ENCODE data around the gene PIGO.
A peak's percentile ranks its signal among the peaks of the same experiment; 100 is the strongest.

The PIGO gene

DNA sequence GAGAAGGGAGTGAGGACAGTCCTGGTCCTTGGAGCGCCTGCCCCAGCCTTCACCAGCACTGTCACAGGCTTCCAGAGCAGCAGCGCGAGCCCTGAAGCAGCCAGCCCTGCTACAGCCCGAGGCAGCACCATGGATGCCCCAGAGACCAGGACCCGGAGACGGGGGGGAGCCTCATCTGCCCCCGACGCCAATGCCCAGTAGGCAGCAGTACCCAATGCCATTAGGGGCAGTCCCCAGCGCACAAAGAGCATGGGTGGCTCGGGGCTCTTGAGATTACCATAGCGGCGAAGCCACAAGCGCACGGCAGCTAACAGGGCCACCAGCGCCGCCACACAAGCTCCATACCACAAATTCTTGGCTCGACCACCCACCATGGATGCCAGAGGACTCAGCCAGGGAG is 4.9 kb downstream of the PIGO start:
- Mint-ChIP-seq H3K9me3 (no peaks in the 10 kb centered on the region), H3K27me3 (ENCODE audit: low read depth, poor library complexity) (no peaks in the 10 kb centered on the region), H3K27ac (no peak overlapping the region), H3K4me3 (no peak overlapping the region), H3K36me3 (ENCODE audit: low read depth) (peaks cover 22% of the 10 kb centered on the region), H3K4me1 (peaks cover 12% of the 10 kb centered on the region)
- TF ChIP-seq, protein P1, sequence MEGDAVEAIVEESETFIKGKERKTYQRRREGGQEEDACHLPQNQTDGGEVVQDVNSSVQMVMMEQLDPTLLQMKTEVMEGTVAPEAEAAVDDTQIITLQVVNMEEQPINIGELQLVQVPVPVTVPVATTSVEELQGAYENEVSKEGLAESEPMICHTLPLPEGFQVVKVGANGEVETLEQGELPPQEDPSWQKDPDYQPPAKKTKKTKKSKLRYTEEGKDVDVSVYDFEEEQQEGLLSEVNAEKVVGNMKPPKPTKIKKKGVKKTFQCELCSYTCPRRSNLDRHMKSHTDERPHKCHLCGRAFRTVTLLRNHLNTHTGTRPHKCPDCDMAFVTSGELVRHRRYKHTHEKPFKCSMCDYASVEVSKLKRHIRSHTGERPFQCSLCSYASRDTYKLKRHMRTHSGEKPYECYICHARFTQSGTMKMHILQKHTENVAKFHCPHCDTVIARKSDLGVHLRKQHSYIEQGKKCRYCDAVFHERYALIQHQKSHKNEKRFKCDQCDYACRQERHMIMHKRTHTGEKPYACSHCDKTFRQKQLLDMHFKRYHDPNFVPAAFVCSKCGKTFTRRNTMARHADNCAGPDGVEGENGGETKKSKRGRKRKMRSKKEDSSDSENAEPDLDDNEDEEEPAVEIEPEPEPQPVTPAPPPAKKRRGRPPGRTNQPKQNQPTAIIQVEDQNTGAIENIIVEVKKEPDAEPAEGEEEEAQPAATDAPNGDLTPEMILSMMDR (IDR thresholded peaks at IDR 0.05): no peak
- DNase-seq: no peak

DNA sequence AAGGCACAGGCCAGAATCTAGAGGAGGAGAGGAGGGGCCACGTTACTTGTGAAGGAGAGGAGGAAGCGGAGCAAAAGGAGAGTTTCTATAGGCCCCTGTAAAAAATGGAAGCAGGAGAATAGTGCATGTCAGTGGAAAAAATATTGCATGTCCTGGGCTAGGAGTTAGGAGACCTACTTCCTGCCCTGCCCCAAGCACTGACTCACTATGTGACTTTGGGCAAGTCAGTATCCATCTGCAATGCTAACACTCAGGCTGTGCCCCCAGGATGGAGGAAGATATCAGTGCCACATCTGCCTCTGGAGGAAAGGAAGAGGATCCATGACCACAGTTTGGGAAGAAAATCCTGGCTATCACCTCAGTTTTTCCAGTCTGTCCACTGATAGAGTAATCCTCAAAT is 7.0 kb downstream of the PIGO start:
- Mint-ChIP-seq H3K4me1 (no peaks in the 10 kb centered on the region), H3K27ac (peak overlapping the region; percentile 92), H3K27me3 (ENCODE audit: low read depth, poor library complexity) (no peaks in the 10 kb centered on the region), H3K4me3 (no peak overlapping the region), H3K9me3 (no peaks in the 10 kb centered on the region), H3K36me3 (ENCODE audit: low read depth) (peaks cover 33% of the 10 kb centered on the region)
- no peak for DNase-seq
- TF ChIP-seq, protein P1 (IDR thresholded peaks at IDR 0.05): no peak

DNA sequence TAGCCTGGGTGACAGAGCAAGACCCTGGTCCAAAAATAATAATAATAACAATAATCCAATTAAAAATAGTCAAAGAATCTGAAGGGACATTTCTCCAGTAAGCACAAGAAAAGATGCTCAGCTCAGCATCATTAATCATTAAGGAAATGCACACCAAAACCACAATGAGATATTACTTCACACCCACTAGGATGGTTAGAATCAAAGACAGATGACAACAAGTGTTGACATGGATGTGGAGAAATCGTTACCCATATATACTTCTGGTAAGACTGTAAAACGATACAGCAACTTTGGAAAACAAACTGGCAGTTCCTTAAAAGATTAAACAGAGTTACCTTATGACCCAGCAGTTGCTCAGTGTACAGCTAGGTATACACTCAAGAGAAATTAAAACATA is 11.3 kb downstream of the PIGO start:
- Mint-ChIP-seq H3K27ac (no peak overlapping the region), H3K9me3 (no peaks in the 10 kb centered on the region), H3K4me3 (no peak overlapping the region), H3K27me3 (ENCODE audit: low read depth, poor library complexity) (no peaks in the 10 kb centered on the region), H3K36me3 (ENCODE audit: low read depth) (peaks cover 22% of the 10 kb centered on the region), H3K4me1 (peaks cover 4% of the 10 kb centered on the region)
- TF ChIP-seq, protein P1 (IDR thresholded peaks at IDR 0.05): no peak
- DNase-seq: no peak

DNA sequence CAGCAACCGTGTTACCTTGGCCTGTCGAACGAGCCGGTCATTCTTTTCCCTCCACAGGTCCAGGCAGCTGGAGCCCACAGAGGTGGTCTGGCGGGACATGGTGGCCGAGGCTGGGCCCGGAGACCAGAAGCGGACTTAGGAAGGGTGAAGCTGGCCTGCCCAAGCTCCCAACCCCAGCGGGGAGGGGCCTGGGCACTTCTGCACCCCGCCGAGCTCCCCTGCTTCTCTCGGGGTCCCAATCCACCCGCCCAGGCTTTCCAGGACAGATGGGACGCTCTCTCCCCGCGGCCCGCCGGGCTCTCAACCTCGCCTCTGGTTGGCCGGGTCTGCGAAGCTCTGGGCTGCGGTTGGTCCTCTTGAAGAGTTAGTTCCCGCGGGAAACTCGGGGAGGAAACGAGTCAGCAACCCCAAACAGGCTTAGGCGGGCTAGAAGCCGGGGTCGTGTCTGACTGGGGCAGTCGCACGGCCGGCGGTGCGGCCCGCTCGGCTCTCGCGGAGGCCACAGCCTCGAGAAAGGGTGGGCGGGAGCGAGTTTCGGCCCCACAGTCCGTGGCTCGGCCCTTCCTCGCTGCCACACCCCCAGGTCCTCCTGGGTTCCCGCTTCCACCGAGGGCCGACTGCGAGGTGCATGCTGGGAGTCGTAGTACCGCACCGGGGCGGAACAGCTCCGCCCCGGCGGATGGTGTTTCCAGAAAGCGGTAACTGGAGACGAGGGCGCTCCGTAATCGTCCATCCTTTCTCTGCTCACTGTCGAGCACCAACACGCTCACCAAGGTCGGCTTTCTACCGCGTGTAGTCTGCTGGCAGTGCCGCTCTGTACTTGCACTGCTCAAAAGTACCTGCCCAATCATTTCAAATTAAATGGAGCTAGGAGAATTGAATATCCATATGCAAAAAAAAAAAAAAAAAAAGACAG is 16.7 kb downstream of the PIGO start, which contains the start of gene FANCG:
FANCG (minus strand) TSS at position 517 of the 916 bp plus-strand sequence; CDS start at position 99, 418 bp downstream.
- DNase-seq: peak; percentile 86
- Mint-ChIP-seq H3K4me1 (peaks cover 30% of the 10 kb centered on the region), H3K27ac (peak within 1 kb of the TSS; percentile 94), H3K36me3 (ENCODE audit: low read depth) (peaks cover 16% of the 10 kb centered on the region), H3K4me3 (peak within 1 kb of the TSS; percentile 89), H3K27me3 (ENCODE audit: low read depth, poor library complexity) (no peaks in the 10 kb centered on the region), H3K9me3 (no peaks in the 10 kb centered on the region)
- TF ChIP-seq, protein P1 (IDR thresholded peaks at IDR 0.05): no peak

DNA sequence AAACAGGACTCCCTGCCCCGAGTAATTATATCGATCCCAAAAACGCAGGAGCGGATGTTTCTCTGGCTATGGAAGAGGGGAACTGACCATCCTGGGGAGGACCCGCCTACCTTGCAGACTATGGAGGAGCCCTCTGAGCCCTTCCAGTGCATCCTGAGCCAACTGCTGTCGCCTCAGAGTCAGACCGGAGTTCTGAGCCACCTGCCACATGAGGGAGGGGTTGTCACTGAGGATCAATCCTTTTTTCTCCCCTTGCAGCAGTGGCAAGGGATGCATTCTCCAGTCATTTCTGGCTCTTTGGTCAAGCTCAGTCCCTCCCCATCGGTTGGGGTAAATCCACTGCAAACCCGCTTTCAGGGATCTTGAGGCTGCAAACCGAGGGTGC is 17.4 kb downstream of the PIGO start:
- Mint-ChIP-seq H3K27me3 (ENCODE audit: low read depth, poor library complexity) (no peaks in the 10 kb centered on the region), H3K4me1 (peaks cover 30% of the 10 kb centered on the region), H3K27ac (no peak overlapping the region), H3K9me3 (no peaks in the 10 kb centered on the region), H3K4me3 (peak overlapping the region; percentile 89), H3K36me3 (ENCODE audit: low read depth) (peaks cover 23% of the 10 kb centered on the region)
- TF ChIP-seq, protein P1 (IDR thresholded peaks at IDR 0.05): no peak
- DNase-seq: peak; percentile 17

Data from nephron progenitor cell (in vitro differentiated cells).